ENCODE results near the gene SERTAD4. TPM values are rescaled to one million over a fixed set of nuclear protein-coding genes. Genes with fewer than 3 reads are reported as not detected.

Gene SERTAD4
- total RNA-seq, 1 experiment from 2014 or later = 2.6 TPM

DNA sequence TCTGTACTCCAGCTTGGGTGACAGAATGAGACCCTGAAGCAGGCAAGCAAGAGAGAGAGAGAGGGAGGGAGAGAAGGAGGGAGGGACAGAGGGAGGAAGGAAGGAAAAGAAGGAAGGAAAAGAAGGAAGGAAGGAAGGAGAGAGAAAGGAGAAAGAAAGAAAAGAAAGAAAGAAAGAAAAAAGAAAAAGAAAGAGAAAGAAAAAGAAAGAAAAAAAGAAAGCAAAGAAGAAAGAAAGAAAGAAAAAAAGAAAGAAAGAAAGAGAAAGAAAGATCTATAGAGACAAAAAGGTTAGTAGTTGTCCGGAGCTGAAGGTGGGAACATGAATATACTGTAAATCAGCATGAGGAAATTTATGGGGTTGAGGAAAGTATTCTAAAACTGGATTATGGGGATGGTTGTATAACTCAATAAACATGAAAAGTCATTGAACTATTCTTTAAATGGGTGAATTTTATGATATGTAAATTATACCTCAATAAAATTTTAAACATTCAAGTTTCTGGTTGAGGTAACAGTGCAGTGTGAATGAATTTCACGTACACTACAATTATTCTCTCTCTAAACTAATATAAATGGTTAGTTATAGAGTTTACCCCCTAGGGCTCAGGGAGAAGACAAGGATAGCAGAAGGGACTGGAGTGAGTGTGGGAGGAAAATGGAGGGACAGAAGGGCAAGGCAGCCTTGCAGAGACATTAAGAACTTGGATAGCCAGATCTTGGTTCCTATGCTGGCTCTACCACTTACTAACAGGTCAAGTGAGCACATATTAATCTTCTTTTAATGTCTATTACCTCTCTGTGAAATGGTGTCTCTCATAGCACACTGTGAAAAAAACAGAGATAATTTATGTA, 24.8 kb upstream of the SERTAD4 start:
- no peaks in the 10 kb centered on the region for H3K9me3 ChIP-seq (ENCODE audit: low read length)
- no TSS peak for BruUV-seq (replicated peaks)
- H3K9ac ChIP-seq (ENCODE audit: low read length) = no peak overlapping the region
- ATAC-seq = no peak
- H3K4me1 ChIP-seq (ENCODE audit: insufficient read depth, low read length) = no peaks in the 10 kb centered on the region
- CTCF ChIA-PET = no interaction called here
- H3K4me3 ChIP-seq (ENCODE audit: low read length) = no peak overlapping the region
- H2AFZ ChIP-seq (ENCODE audit: low read length) = no peak overlapping the region
- H3F3A ChIP-seq (ENCODE audit: low read length, unreplicated experiment) = no peaks in the 10 kb centered on the region
- no peak for DNase-seq
- no peaks in the 10 kb centered on the region for H3K9me2 ChIP-seq (replicated peaks; ENCODE audit: low read length)
- H4K20me1 ChIP-seq (ENCODE audit: low read length) = no peaks in the 10 kb centered on the region
- POLR2A ChIA-PET (ENCODE audit: unreplicated experiment) = no interaction called here
- intact Hi-C loops (cut with micrococcal nuclease) = loop anchor here (2.0 kb wide), 1 partner anchor 37 kb away; no protein-coding TSS in a partner anchor
- no peaks in the 10 kb centered on the region for H3K79me2 ChIP-seq (ENCODE audit: low read length)
- H3K27ac ChIP-seq (ENCODE audit: low read length) = no peak overlapping the region
- H3K27me3 ChIP-seq (ENCODE audit: low read length) = no peaks in the 10 kb centered on the region
- H3K4me2 ChIP-seq (ENCODE audit: low read length) = no peak overlapping the region
- no peaks in the 10 kb centered on the region for H3K36me3 ChIP-seq (ENCODE audit: low read depth, low read length)
- TF ChIP-seq EZH2phosphoT487 (IDR thresholded peaks at IDR 0.05; ENCODE audit: borderline replicate concordance, low read length) = no peak
- TF ChIP-seq EZH2 (IDR thresholded peaks at IDR 0.05; ENCODE audit: low read length, unreplicated experiment) = no peak
- TF ChIP-seq, protein P1, sequence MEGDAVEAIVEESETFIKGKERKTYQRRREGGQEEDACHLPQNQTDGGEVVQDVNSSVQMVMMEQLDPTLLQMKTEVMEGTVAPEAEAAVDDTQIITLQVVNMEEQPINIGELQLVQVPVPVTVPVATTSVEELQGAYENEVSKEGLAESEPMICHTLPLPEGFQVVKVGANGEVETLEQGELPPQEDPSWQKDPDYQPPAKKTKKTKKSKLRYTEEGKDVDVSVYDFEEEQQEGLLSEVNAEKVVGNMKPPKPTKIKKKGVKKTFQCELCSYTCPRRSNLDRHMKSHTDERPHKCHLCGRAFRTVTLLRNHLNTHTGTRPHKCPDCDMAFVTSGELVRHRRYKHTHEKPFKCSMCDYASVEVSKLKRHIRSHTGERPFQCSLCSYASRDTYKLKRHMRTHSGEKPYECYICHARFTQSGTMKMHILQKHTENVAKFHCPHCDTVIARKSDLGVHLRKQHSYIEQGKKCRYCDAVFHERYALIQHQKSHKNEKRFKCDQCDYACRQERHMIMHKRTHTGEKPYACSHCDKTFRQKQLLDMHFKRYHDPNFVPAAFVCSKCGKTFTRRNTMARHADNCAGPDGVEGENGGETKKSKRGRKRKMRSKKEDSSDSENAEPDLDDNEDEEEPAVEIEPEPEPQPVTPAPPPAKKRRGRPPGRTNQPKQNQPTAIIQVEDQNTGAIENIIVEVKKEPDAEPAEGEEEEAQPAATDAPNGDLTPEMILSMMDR (conservative IDR thresholded peaks at IDR 0.05; ENCODE audit: low read depth, low read length) = no peak

DNA sequence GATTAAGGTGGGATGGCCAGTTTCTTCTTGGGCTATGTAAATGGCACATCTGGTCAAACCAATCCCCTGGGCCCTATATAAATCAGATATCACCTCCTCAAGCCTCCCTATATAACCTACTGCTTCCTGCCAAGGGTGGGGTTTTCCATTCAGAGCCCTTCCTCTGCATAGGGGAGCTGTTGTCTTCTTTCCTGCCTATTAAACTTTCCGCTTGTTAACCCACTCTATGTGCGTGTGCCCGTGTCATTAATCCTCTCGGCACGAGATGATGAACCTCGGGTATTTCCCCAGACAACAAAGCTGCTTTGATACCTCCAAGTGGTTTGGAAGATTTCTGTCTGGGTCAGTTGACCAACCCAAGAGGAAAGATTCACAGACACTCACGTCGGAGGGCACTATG, 19.3 kb upstream of the SERTAD4 start:
- H3K79me2 ChIP-seq (ENCODE audit: low read length) = no peaks in the 10 kb centered on the region
- H3K4me1 ChIP-seq (ENCODE audit: insufficient read depth, low read length) = 0 out of 2 replicates have a peak, but pooled peaks cover 3% of the 10 kb centered on the region
- no peaks in the 10 kb centered on the region for H3K36me3 ChIP-seq (ENCODE audit: low read depth, low read length)
- H3K27ac ChIP-seq (ENCODE audit: low read length) = no peak overlapping the region
- no peaks in the 10 kb centered on the region for H3K9me2 ChIP-seq (replicated peaks; ENCODE audit: low read length)
- no peaks in the 10 kb centered on the region for H3K9me3 ChIP-seq (ENCODE audit: low read length)
- intact Hi-C loops (cut with micrococcal nuclease) = no loop called here
- no peak overlapping the region for H2AFZ ChIP-seq (ENCODE audit: low read length)
- no peaks in the 10 kb centered on the region for H4K20me1 ChIP-seq (ENCODE audit: low read length)
- ChIA-PET CTCF (no interaction called here), POLR2A (ENCODE audit: unreplicated experiment) (no interaction called here)
- TF ChIP-seq EZH2phosphoT487 (IDR thresholded peaks at IDR 0.05; ENCODE audit: borderline replicate concordance, low read length) (no peak), EZH2 (IDR thresholded peaks at IDR 0.05; ENCODE audit: low read length, unreplicated experiment) (no peak)
- TF ChIP-seq, protein P1 (conservative IDR thresholded peaks at IDR 0.05; ENCODE audit: low read depth, low read length) = no peak
- ATAC-seq (no peak), DNase-seq (no peak)
- no peak overlapping the region for H3K4me3 ChIP-seq (ENCODE audit: low read length)
- H3K9ac ChIP-seq (ENCODE audit: low read length) = no peak overlapping the region
- no TSS peak for BruUV-seq (replicated peaks)
- no peaks in the 10 kb centered on the region for H3K27me3 ChIP-seq (ENCODE audit: low read length)
- H3K4me2 ChIP-seq (ENCODE audit: low read length) = no peak overlapping the region
- no peaks in the 10 kb centered on the region for H3F3A ChIP-seq (ENCODE audit: low read length, unreplicated experiment)
